ENCODE data around the gene DNAI2.

- TF ChIP-seq CTCF (IDR thresholded peaks at IDR 0.05) = no peak
- TF ChIP-seq POLR2A (IDR thresholded peaks at IDR 0.05) = no peak
Measured at GRCh38 chr17:74251569-74251968, 22.5 kb upstream of the DNAI2 start.
